Cardiac fibroblast (primary cell): ENCODE measurements around the gene PITPNM3.
A peak's percentile ranks its signal among the peaks of the same experiment; 100 is the strongest.

Experiments
- DNase-seq, 2 donors: peaks; one replicate each; pipeline versions ENCODE4 v3.0.0 to v3.0.0-alpha.2; 2010; ENCODE audit warnings: low read depth in 2 of 2
- H3K4me3 ChIP-seq, 2 donors: replicated peaks in 1 of 2; 1 replicate in 1 of 2; 2 replicates in 1 of 2; pipeline ENCODE4 v1.5.1; 2011; ENCODE audit warnings: low read depth in 2 of 2, low read length in 2 of 2, mild to moderate bottlenecking in 2 of 2, moderate library complexity in 1 of 2
- TF ChIP-seq, protein P1 (sequence below): IDR thresholded peaks from one replicate; pipeline ENCODE4 v1.5.1; 2011; ENCODE audit warnings: low read depth, mild to moderate bottlenecking, low read length, inconsistent platforms

Gene PITPNM3

DNA sequence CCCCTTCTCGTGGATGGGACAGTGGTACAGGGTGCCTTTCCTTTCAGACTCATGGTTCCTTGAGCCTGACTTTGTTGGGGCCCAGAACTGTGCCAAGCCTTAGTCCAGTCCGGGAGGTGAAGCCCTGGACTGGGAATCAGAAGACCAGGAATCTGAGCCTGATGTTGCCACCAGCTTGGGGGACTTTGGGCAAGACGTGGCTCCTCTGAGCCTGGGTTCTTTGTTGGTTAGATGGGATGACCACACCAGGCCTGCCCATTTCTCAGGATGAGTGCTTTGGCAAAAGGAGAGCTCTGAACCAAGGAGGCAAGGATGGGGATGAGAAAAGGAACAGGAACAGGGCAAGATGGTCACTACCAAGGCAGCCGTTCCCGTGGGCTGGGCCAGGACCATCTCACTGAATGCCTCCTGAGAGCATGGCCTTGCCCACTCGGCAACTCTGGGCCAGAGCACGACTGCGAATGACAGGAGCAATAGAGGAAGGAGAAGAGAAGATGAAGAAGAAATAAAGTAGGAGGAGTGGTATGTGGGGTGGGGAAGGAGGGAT lies 32.5 kb downstream of the PITPNM3 start:
- TF ChIP-seq, protein P1, sequence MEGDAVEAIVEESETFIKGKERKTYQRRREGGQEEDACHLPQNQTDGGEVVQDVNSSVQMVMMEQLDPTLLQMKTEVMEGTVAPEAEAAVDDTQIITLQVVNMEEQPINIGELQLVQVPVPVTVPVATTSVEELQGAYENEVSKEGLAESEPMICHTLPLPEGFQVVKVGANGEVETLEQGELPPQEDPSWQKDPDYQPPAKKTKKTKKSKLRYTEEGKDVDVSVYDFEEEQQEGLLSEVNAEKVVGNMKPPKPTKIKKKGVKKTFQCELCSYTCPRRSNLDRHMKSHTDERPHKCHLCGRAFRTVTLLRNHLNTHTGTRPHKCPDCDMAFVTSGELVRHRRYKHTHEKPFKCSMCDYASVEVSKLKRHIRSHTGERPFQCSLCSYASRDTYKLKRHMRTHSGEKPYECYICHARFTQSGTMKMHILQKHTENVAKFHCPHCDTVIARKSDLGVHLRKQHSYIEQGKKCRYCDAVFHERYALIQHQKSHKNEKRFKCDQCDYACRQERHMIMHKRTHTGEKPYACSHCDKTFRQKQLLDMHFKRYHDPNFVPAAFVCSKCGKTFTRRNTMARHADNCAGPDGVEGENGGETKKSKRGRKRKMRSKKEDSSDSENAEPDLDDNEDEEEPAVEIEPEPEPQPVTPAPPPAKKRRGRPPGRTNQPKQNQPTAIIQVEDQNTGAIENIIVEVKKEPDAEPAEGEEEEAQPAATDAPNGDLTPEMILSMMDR: no peak
- no peak overlapping the region for H3K4me3 ChIP-seq
- DNase-seq: no peak

DNA sequence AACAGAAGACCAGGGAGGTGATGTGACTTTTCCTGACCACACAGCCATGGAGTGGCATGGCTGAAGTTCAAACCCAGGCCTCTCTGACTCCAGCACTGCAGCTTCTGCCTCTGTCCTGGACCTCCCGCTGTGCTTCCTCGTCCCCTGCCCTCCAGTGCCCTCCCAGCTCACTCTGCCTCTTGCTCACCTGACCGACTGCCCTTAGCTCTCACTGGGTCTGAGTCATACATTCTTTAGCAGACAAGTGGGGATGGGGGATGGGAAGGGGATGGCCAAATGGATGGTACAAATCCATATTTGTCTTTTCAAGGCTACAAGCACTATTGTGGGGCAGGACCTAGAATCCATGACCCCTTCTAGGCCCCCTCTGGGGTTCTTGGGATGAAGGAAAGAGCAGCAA lies 33.0 kb downstream of the PITPNM3 start:
- TF ChIP-seq, protein P1: no peak
- H3K4me3 ChIP-seq: no peak overlapping the region
- peak; percentile 21 to 39 for DNase-seq

DNA sequence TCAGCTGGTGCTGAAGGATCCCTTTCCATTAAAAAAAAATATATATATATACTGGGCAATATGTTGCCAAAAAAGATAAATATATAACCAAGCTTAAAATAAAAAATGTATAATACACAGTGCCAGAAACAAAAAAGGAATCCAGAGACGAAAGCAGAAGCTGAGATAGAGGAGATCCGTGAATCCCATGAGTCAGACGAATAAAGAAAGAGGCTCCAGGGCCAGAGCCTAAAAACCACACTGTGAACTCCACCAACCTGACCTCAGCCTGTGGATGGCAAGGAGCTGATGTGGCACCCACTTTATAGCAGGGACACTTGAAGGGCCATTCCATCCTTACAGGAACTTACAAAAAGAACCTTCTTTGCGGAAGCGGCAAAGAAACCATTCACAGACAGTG lies 34.8 kb downstream of the PITPNM3 start:
- TF ChIP-seq, protein P1: no peak
- no peak overlapping the region for H3K4me3 ChIP-seq
- no peak for DNase-seq

DNA sequence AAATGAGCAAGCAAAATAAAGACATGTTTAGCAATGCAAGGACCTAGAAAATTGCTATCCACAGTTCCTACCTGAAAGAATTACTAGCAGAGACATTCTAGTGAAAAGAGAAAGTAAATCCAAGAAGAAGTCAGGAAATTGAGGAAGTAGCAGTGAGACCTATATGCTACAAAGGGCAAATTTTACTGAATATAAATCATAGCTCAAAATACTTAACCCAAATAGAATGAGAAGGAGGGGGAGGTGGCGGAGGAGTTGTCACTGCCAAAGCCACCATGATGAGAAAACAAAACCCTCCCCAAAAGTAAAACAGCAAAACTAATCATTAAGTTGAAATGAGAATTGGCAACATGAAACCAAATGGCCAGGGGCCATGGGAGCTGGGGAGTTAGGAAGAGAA lies 39.3 kb downstream of the PITPNM3 start:
- no peak for DNase-seq
- TF ChIP-seq, protein P1: no peak

DNA sequence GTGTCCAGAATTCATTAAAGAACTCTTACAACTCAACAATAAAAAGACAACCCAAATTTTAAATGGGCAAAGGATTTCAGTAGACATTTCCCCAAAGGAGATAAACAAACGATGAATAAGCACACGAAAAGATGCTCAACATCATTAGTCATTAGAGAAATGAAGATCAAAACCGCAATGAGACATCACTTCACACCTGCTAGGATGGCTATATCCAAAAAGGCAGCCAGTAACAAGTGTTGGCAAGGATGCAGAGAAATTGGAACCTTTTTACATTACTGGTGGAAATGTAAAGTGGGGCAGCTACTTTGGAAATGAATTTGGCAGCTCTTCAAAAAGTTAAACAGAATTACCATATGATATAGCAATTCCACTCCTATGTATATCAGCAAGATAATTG lies 42.0 kb downstream of the PITPNM3 start:
- TF ChIP-seq, protein P1: no peak
- no peak overlapping the region for H3K4me3 ChIP-seq
- DNase-seq: peak in 1 of 2 donors; percentile 29

More for the DNA sequence above, 39.3 kb downstream of the PITPNM3 start:
- H3K4me3 ChIP-seq: no peak overlapping the region

DNA sequence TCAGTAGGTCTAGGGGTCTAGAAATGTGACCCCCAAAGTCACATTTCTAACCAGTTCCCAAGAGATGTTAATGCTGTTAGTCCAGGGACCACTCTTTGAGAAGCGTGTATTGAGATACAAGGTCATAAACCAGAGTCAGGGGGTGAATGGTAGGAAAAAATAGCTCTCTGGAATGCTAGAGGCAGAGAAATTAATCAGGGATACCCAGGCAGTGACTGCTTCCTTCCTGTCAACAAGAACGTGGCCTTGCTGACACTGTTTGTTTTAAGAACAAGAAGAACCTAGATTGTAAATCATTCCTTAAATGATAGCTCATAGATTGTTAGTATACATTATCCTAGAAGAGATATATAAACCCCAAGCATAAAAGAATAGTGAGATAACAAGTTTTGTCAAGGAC lies 43.8 kb downstream of the PITPNM3 start:
- no peak for DNase-seq
- TF ChIP-seq, protein P1: no peak
- no peak overlapping the region for H3K4me3 ChIP-seq

DNA sequence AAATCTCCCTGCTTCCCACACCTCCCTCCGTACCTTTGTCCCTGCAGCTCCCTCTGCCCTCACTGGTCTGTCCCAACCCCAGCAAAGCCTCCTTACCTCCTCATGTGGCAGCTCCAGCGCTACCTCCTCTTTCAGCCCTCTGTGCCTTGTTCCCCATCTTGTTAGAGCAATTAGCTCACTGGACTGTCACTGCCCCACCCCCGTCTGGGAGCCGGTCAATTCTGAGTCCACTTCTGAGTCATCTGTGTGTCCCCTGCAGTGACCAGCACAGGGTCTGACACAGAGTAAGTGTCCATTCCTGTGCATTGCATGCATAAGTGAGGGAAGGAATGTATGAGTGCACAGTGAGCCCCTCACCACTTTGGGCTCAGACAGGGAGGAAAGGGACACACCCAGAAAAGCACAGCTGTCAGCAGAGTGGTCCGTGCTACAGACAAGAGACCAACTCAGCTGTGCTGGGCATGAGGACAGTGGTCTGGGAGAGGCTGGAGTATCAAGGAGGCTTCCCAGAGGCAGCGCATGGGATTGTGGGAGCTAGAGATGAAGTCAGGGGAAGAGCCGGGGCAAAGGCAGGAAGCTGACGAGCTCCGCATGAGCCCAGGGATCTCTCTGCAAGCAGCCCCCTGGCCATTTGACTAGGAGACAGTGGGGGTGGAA lies 45.9 kb downstream of the PITPNM3 start:
- DNase-seq: no peak
- TF ChIP-seq, protein P1: no peak
- no peak overlapping the region for H3K4me3 ChIP-seq
